ENCODE results near the gene NOL3.

GRCh38 chr16:67148221-67148620 lies 22.1 kb upstream of the NOL3 start:
- TF ChIP-seq CTCF (conservative IDR thresholded peaks at IDR 0.05; ENCODE audit: low read depth, low read length), result no peak
- TF ChIP-seq POLR2A (IDR thresholded peaks at IDR 0.05; ENCODE audit: low read depth, low read length), result no peak
- no peak for TF ChIP-seq RCOR1 (IDR thresholded peaks at IDR 0.05; ENCODE audit: insufficient replicate concordance, low read length)
- no peak for TF ChIP-seq CEBPB (IDR thresholded peaks at IDR 0.05; ENCODE audit: low read depth, low read length)
- no peak for TF ChIP-seq MAFK (IDR thresholded peaks at IDR 0.05; ENCODE audit: low read depth, low read length)
